ENCODE data around the gene PRAC1. TPM values are rescaled to one million over a fixed set of nuclear protein-coding genes. Genes with fewer than 3 reads are reported as not detected.

Gene PRAC1
- total RNA-seq, 1 experiment from 2014 or later: not detected

DNA sequence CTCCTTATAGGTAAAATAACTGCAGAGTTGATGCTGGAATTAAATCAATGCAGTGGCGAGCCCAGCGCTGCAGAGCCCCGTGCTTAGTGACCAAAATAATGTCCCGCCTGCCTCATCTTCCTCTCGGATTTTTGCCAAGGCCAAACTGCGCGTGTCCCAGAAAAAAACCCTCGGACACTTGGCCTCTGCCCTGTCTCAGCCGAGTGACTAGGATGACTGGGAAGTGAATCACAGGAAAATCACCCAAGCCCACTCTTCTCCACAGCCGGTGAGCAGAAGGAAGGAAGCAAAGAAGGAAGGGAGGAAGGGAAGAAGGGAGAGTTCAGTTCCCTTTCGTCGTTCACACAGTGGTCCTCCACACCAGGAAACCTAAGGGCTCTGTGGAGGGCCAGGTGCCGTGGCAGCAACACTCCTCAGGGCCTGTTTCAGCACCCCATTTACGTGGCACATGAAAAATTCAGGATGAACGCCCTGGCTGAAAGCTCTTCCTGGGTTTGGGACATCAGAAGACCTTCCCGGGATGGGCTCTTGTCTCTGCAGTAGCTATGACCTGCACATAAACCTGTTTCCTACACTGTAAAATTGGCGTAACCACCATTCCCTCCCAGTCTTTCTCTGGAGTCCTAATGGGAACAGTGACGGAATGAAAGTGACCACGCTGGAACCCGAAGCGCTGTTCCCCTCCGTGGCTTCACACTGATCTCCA is 31.6 kb upstream of the PRAC1 start:
- DNase-seq: no peak
- Histone ChIP-seq H3K27ac (ENCODE audit: insufficient read length, low read depth, low read length) (no peak overlapping the region), H4K20me1 (ENCODE audit: control insufficient read depth, insufficient read depth, insufficient read length) (no peaks in the 10 kb centered on the region), H3K9me3 (ENCODE audit: control insufficient read depth, low read depth, low read length) (no peaks in the 10 kb centered on the region), H2BK120ac (ENCODE audit: low read depth, low read length, poor library complexity, severe bottlenecking) (no peak overlapping the region), H2BK12ac (ENCODE audit: insufficient read length, low read depth, low read length) (no peak overlapping the region), H2BK20ac (ENCODE audit: low read depth, low read length, poor library complexity, severe bottlenecking) (no peak overlapping the region), H3K4ac (ENCODE audit: low read depth, low read length) (no peak overlapping the region), H3K79me2 (ENCODE audit: insufficient read depth, low read length) (no peaks in the 10 kb centered on the region), H3K79me1 (ENCODE audit: insufficient read depth, low read depth, low read length, poor library complexity, severe bottlenecking) (no peaks in the 10 kb centered on the region), H4K91ac (ENCODE audit: insufficient read length, low read depth, low read length) (no peak overlapping the region), H3K18ac (ENCODE audit: insufficient read length, low read depth, low read length) (no peak overlapping the region), H3K4me2 (ENCODE audit: insufficient read depth, insufficient read length, low read length) (no peak overlapping the region), H3K56ac (ENCODE audit: insufficient read length, low read depth, low read length) (no peak overlapping the region), H2BK5ac (ENCODE audit: insufficient read length, low read length) (no peak overlapping the region), H2AFZ (ENCODE audit: low read length) (no peak overlapping the region), H3K23ac (ENCODE audit: insufficient read length, low read depth, low read length) (no peak overlapping the region), H3K4me1 (ENCODE audit: insufficient read depth, low read length) (no peaks in the 10 kb centered on the region), H3K14ac (ENCODE audit: insufficient read depth, low read length) (no peak overlapping the region), H3T11ph (ENCODE audit: low read length) (no peak overlapping the region), H4K8ac (replicated peaks; ENCODE audit: insufficient read length, low read depth, low read length) (no peak overlapping the region), H3K23me2 (ENCODE audit: insufficient read length, low read depth, low read length, poor library complexity, severe bottlenecking) (no peaks in the 10 kb centered on the region), H3K27me3 (ENCODE audit: insufficient read depth, low read length) (peaks cover 94% of the 10 kb centered on the region), H2AK5ac (ENCODE audit: insufficient read length, low read length) (no peak overlapping the region), H3K9ac (ENCODE audit: extremely low read depth, insufficient read length, low read length) (no peak overlapping the region), H4K5ac (ENCODE audit: insufficient read length, low read depth, low read length) (no peak overlapping the region), H2BK15ac (ENCODE audit: low read depth, low read length) (no peak overlapping the region)
- Mint-ChIP-seq H3K4me1 (peaks cover 5 to 8% of the 10 kb centered on the region in 2 experiments), H3K9me3 (peaks cover 0 to 5% of the 10 kb centered on the region in 2 experiments; a peak in 2 of 5 replicates), H3K36me3 (ENCODE audit: insufficient read depth in 1 of 3, low read depth in 3 of 3) (no peaks in the 10 kb centered on the region; a peak in 1 of 7 replicates), H3K4me3 (no peak overlapping the region), H3K27ac (no peak overlapping the region), H3K27me3 (ENCODE audit: low read depth) (peaks cover 99% of the 10 kb centered on the region)
- TF ChIP-seq, protein P1, sequence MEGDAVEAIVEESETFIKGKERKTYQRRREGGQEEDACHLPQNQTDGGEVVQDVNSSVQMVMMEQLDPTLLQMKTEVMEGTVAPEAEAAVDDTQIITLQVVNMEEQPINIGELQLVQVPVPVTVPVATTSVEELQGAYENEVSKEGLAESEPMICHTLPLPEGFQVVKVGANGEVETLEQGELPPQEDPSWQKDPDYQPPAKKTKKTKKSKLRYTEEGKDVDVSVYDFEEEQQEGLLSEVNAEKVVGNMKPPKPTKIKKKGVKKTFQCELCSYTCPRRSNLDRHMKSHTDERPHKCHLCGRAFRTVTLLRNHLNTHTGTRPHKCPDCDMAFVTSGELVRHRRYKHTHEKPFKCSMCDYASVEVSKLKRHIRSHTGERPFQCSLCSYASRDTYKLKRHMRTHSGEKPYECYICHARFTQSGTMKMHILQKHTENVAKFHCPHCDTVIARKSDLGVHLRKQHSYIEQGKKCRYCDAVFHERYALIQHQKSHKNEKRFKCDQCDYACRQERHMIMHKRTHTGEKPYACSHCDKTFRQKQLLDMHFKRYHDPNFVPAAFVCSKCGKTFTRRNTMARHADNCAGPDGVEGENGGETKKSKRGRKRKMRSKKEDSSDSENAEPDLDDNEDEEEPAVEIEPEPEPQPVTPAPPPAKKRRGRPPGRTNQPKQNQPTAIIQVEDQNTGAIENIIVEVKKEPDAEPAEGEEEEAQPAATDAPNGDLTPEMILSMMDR (conservative IDR thresholded peaks at IDR 0.05): no peak
- WGBS (ENCODE audit: extremely low coverage, insufficient read length, low lambda C conversion rate): no CpG with 5 or more reads among the region's 22 CpGs

Measured in H9 (cell line).